Psoas muscle (tissue), 8 donors: ENCODE data around the gene CACNG7. TPM values are rescaled to one million over a fixed set of nuclear protein-coding genes. Genes with fewer than 3 reads are reported as not detected.

Experiments
- ATAC-seq, 4 donors: fragments of 200-7000 bp; cut with Tn5 transposase; one replicate each; pipeline ENCODE4 v1.9.1; 2020; ENCODE audit warnings: moderate library complexity in 3 of 4, mild to moderate bottlenecking in 2 of 4
- DNase-seq, 2 donors: peaks; one replicate each; pipeline ENCODE4 v3.0.0-alpha.2; 2020
- H3K27ac ChIP-seq: fragments of 200-600 bp; one replicate; pipeline ENCODE4 v1.8.0; 2022
- H3K27me3 ChIP-seq, 3 donors: fragments of 200-600 bp in 1 of 3; one replicate each; pipeline versions ENCODE4 v1.6.1 to v1.8.0; 2013 to 2022; ENCODE audit warnings: low read length in 2 of 3, mild to moderate bottlenecking in 2 of 3, moderate library complexity in 1 of 3; ENCODE audit not compliant: insufficient read depth in 3 of 3
- H3K36me3 ChIP-seq, 2 donors: fragments of 200-600 bp in 1 of 2; one replicate each; pipeline versions ENCODE4 v1.6.1 to v1.8.0; 2013 to 2022; ENCODE audit warnings: low read depth in 1 of 2, mild to moderate bottlenecking in 1 of 2, moderate library complexity in 1 of 2; ENCODE audit not compliant: insufficient read depth in 1 of 2
- H3K4me1 ChIP-seq: fragments of 200-600 bp; one replicate; pipeline ENCODE4 v1.8.0; 2022
- H3K4me3 ChIP-seq: fragments of 200-600 bp; one replicate; pipeline ENCODE4 v1.8.0; 2022; ENCODE audit warnings: mild to moderate bottlenecking
- H3K9me3 ChIP-seq: fragments of 200-600 bp; one replicate; pipeline ENCODE4 v1.8.0; 2022
- CTCF ChIP-seq: fragments of 200-600 bp; IDR thresholded peaks from one replicate; pipeline ENCODE4 v1.8.0; 2022; ENCODE audit warnings: antibody characterized with exemption
- whole genome bisulfite sequencing, 3 donors: extraction: QIAGEN DNeasy Blood & Tissue Kit; methylation state at CpG; one replicate each; pipeline versions ENCODE4 v1.1.6 to v1.1.7; 2013; 5-methylcytosine and 5-hydroxymethylcytosine counted together
- intact Hi-C, 2 donors: fragments of 100-400 bp; cut with DNase I; formaldehyde crosslinking; loops; one replicate each; pipeline versions ENCODE4 v1.11.0 to v1.14.2; 2022
- polyA plus RNA-seq, 3 donors: library from polyadenylated mRNA; stranded (reverse); fragments of 200-250 nt; gene quantifications; one replicate each; pipeline ENCODE4 v1.2.3, GENCODE V29; 2013
- total RNA-seq, 4 donors: library from RNA; stranded (reverse); fragmentation: NEBNext Ultra II Directional in 2 of 4; extraction: Animal tissue kit (Norgen Biotek cat#: 25700) in 2 of 4; gene quantifications; one replicate each; pipeline versions ENCODE4 v1.2.1 to v1.2.4, GENCODE V29; 2021 to 2023
- donor health status: healthy with polysubstance abuse.
- donor health status: DM: no; HTN: no; CAD: no; lungs with moderate emphysema.
- donor health status: Bipolar disorder and iron deficiency.
- donor health status: healthy.
- donor health status: DM: yes; HTN: yes; CAD: no.
- donor health status: DM: no; HTN: no; CAD: no.
- donor health status: DM: no; HTN: no; CAD: no.
- donor health status: DM: yes; HTN: yes; CAD: no.

CACNG7 gene
- total and polyA plus RNA-seq, 7 donors, result 0.05 TPM; not detected in 6

GRCh38 chr19:53927739-53928138 lies 18.7 kb downstream of the CACNG7 start:
- intact Hi-C loops, result no loop called here
- no peaks in the 10 kb centered on the region for H3K27me3 ChIP-seq
- H3K9me3 ChIP-seq, result no peaks in the 10 kb centered on the region
- DNase-seq (no peak), ATAC-seq (no peak)
- H3K27ac ChIP-seq, result no peak overlapping the region
- H3K36me3 ChIP-seq, result no peaks in the 10 kb centered on the region
- WGBS, 3 donors, result 0 to 36% (median 10%) methylated on average over 2 to 4 of the region's 8 CpGs
- TF ChIP-seq CTCF, result no peak
- H3K4me3 ChIP-seq, result no peak overlapping the region
- H3K4me1 ChIP-seq, result no peaks in the 10 kb centered on the region

- TF ChIP-seq CTCF, result no peak
- H3K4me1 ChIP-seq, result no peaks in the 10 kb centered on the region
- peaks cover 0 to 25% (median 0%) of the 10 kb centered on the region in 3 donors for H3K27me3 ChIP-seq
- 26 to 32% (median 28%) methylated on average over 7 of the region's 7 CpGs for WGBS, 3 donors
- no peak overlapping the region for H3K4me3 ChIP-seq
- intact Hi-C loops, result no loop called here
- ATAC-seq, result no peak
- no peaks in the 10 kb centered on the region for H3K36me3 ChIP-seq
- no peaks in the 10 kb centered on the region for H3K9me3 ChIP-seq
- no peak for DNase-seq
- no peak overlapping the region for H3K27ac ChIP-seq
These were observed 27.0 kb downstream of the CACNG7 start for GRCh38 chr19:53936029-53936428.

GRCh38 chr19:53942001-53942786 lies 33.1 kb downstream of the CACNG7 start:
- ATAC-seq, result no peak
- Histone ChIP-seq H3K4me1 (no peaks in the 10 kb centered on the region), H3K27ac (no peak overlapping the region), H3K4me3 (no peak overlapping the region), H3K27me3 (peaks cover 0 to 70% (median 28%) of the 10 kb centered on the region in 3 donors), H3K36me3 (no peaks in the 10 kb centered on the region), H3K9me3 (no peaks in the 10 kb centered on the region)
- no peak for DNase-seq
- intact Hi-C loops, result no loop called here
- WGBS, 3 donors, result 4 to 7% (median 4%) methylated on average over 42 to 55 of the region's 55 CpGs
- TF ChIP-seq CTCF, result no peak

- ATAC-seq (no peak), DNase-seq (no peak)
- no peaks in the 10 kb centered on the region for H3K36me3 ChIP-seq
- no peak for TF ChIP-seq CTCF
- intact Hi-C loops, result no loop called here
- no peak overlapping the region for H3K4me3 ChIP-seq
- 75 to 82% (median 77%) methylated on average over 4 of the region's 4 CpGs for WGBS, 3 donors
- peaks cover 0 to 66% (median 31%) of the 10 kb centered on the region in 3 donors for H3K27me3 ChIP-seq
- H3K9me3 ChIP-seq, result no peaks in the 10 kb centered on the region
- H3K27ac ChIP-seq, result no peak overlapping the region
- H3K4me1 ChIP-seq, result no peaks in the 10 kb centered on the region
These were observed 35.3 kb downstream of the CACNG7 start for GRCh38 chr19:53944416-53944815.

GRCh38 chr19:53944933-53945332 lies 35.9 kb downstream of the CACNG7 start:
- DNase-seq (no peak), ATAC-seq (no peak)
- no peaks in the 10 kb centered on the region for H3K9me3 ChIP-seq
- H3K27me3 ChIP-seq, result peaks cover 0 to 62% (median 31%) of the 10 kb centered on the region in 3 donors
- no peak for TF ChIP-seq CTCF
- no peak overlapping the region for H3K4me3 ChIP-seq
- no peaks in the 10 kb centered on the region for H3K36me3 ChIP-seq
- WGBS, 3 donors, result 66 to 76% (median 68%) methylated on average over 4 of the region's 4 CpGs
- H3K27ac ChIP-seq, result no peak overlapping the region
- H3K4me1 ChIP-seq, result no peaks in the 10 kb centered on the region
- intact Hi-C loops, result no loop called here
